ENCODE results near the gene CEMP1. TPM values are rescaled to one million over a fixed set of nuclear protein-coding genes. Genes with fewer than 3 reads are reported as not detected.

Gene CEMP1
- total RNA-seq, 3 donors from 2014 or later = 2.3 to 2.6 TPM; not detected in 1

DNA sequence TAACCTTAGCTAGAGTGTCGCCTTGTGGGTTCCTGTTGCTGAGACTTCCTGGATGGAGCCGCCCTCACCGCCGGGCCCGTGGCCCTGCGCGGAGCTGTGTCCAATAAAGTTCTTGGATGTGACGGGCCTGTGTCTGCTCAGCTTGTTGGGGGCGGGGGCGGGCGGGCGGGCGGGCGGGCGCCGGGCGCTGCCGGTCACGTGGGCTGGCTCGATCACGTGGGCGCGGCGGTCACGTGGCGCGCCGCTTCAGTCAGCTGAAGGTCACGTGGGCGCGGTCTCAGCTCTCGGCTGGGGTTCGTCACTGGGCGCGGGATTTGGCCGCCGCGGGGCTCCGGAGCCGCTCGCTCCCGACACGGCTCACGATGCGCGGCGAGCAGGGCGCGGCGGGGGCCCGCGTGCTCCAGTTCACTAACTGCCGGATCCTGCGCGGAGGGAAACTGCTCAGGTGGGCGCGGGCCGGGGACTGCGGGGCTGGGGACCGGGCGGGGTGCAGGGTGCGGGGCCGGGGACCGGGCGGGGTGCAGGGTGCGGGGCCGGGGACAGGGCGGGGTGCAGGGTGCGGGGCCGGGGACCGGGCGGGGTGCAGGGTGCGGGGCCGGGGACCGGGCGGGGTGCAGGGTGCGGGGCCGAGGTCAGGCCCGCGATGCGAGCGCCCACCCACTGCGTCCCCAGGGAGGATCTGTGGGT, 11.0 kb downstream of the CEMP1 start, which contains the start of gene AMDHD2:
TSS of gene AMDHD2 (plus strand) at position 275 of the 687 bp plus-strand sequence. CDS start at position 363, 88 bp downstream.
- H3K4me1 ChIP-seq = peaks cover 29 to 45% of the 10 kb centered on the region in 2 donors

DNA sequence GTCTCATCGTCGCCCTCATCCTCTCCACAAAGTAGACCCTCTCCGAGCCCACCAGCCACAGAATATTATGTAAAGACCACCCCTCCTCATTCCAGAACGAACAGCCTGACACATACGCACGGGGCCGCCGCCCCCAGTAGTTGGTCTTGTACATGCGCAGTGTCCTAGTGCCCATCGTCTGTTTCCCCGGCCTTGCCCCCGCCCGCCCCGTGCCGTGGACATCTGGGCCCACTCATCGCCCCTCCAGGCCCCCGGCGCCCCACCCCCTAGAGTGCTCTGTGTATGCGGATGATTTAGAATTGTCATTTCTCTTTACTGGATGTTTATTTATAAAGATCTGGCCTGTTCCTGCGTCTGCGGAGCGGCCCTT, 11.5 kb downstream of the CEMP1 start:
- Histone ChIP-seq H3K4me3 (peak overlapping the region; percentile 68 to 81 (median 72)), H3K9me3 (no peaks in the 10 kb centered on the region), H3K27me3 (no peaks in the 10 kb centered on the region), H3K27ac (peak overlapping the region; percentile 98 to 99), H3K36me3 (no peaks in the 10 kb centered on the region), H3K4me1 (peaks cover 29 to 49% of the 10 kb centered on the region in 2 donors)
- no peak for DNase-seq (ENCODE audit: low spot score in 2 of 2)
- intact Hi-C loops (cut with DNase I; ENCODE audit: low total_unique reads) = no loop called here
- TF ChIP-seq POLR2AphosphoS5 (IDR thresholded peaks at IDR 0.05) (no peak), POLR2A (IDR thresholded peaks at IDR 0.05) (no peak)
- TF ChIP-seq, protein P1, sequence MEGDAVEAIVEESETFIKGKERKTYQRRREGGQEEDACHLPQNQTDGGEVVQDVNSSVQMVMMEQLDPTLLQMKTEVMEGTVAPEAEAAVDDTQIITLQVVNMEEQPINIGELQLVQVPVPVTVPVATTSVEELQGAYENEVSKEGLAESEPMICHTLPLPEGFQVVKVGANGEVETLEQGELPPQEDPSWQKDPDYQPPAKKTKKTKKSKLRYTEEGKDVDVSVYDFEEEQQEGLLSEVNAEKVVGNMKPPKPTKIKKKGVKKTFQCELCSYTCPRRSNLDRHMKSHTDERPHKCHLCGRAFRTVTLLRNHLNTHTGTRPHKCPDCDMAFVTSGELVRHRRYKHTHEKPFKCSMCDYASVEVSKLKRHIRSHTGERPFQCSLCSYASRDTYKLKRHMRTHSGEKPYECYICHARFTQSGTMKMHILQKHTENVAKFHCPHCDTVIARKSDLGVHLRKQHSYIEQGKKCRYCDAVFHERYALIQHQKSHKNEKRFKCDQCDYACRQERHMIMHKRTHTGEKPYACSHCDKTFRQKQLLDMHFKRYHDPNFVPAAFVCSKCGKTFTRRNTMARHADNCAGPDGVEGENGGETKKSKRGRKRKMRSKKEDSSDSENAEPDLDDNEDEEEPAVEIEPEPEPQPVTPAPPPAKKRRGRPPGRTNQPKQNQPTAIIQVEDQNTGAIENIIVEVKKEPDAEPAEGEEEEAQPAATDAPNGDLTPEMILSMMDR (IDR thresholded peaks at IDR 0.05) = no peak

More for the DNA sequence above, 11.0 kb downstream of the CEMP1 start, which contains the start of gene AMDHD2:
- Histone ChIP-seq H3K27me3 (no peaks in the 10 kb centered on the region), H3K27ac (peak within 1 kb of the TSS; percentile 98 to 99), H3K9me3 (no peaks in the 10 kb centered on the region), H3K4me3 (peak within 1 kb of the TSS; percentile 68 to 81 (median 72)), H3K36me3 (no peaks in the 10 kb centered on the region)
- DNase-seq (ENCODE audit: low spot score in 2 of 2) = peak; percentile 89 to 90
- peak; percentile 48 to 85 (median 63) for TF ChIP-seq POLR2AphosphoS5 (IDR thresholded peaks at IDR 0.05)
- TF ChIP-seq, protein P1 (IDR thresholded peaks at IDR 0.05) = no peak
- intact Hi-C loops (cut with DNase I; ENCODE audit: low total_unique reads) = no loop called here

DNA sequence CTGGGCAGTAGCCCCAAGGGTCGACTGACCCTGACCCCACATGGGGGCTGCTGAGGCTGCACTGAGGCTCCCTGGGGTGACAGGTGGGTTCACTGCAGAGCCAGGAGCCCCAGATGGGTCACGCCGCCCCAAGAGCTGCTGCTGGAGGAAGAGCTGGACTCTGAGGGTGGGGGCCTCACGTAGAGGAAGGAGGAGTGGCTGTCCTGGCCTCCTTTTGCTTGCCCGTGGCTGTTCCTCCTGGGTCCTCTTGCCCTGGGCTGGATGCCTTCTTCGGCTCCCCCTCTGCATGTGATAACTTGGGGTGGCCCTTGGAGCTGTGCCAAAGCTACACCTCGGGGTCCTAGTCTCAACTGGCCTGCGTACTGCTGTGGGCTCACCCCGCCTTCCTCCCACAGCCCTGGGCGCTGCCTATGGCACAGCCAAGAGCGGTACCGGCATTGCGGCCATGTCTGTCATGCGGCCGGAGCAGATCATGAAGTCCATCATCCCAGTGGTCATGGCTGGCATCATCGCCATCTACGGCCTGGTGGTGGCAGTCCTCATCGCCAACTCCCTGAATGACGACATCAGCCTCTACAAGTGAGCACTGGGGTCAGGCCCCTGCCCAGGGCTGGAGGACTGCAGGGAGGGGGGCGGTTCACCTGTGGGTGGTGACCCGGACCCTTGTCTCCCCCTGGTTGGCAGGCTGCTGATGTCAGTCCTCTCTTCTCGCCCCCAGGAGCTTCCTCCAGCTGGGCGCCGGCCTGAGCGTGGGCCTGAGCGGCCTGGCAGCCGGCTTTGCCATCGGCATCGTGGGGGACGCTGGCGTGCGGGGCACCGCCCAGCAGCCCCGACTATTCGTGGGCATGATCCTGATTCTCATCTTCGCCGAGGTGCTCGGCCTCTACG, 12.1 kb downstream of the CEMP1 start:
- no peaks in the 10 kb centered on the region for H3K36me3 ChIP-seq
- intact Hi-C loops (cut with DNase I; ENCODE audit: low total_unique reads) = no loop called here
- H3K27ac ChIP-seq = peak overlapping the region; percentile 98 to 99
- H3K4me1 ChIP-seq = peaks cover 29 to 49% of the 10 kb centered on the region in 2 donors
- no peaks in the 10 kb centered on the region for H3K9me3 ChIP-seq
- no peak for DNase-seq (ENCODE audit: low spot score in 2 of 2)
- peak overlapping the region; percentile 68 to 81 (median 72) for H3K4me3 ChIP-seq
- TF ChIP-seq POLR2AphosphoS5 (IDR thresholded peaks at IDR 0.05) (no peak), POLR2A (IDR thresholded peaks at IDR 0.05) (no peak)
- TF ChIP-seq, protein P1 (IDR thresholded peaks at IDR 0.05) = no peak
- no peaks in the 10 kb centered on the region for H3K27me3 ChIP-seq

DNA sequence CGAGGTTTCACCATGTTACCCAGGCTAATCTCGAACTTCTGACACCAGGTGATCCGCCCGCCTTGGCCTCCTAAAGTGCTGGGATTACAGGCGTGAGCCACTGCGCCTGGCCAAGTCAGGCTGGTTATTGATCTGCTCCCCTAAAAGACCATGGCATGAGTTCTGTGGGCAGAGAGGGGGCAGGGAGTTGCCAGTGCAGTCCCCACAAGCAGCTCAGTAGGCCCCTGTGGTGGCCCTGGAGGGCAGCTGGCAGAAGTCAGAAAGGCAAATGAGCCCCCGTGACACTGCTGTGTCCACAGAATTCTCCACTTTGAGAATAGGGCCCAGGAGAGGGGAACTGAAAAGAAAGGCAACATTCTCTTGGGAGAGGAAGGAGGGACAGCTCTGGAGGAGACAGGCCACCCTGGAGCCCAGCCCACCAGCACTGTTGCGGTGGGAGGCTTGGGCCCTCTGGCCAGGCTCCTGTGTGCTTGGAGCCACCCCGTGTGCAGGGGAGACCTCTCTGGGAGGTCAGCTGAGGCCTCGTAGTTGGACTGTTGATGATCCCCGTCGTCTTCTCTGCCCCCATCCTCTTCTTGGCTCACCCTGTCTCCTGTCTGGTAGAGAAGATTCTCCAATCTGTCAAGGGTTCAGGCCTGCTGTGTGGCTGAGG, 13.1 kb downstream of the CEMP1 start:
- Histone ChIP-seq H3K4me1 (peaks cover 29 to 49% of the 10 kb centered on the region in 2 donors), H3K36me3 (no peaks in the 10 kb centered on the region), H3K27me3 (no peaks in the 10 kb centered on the region), H3K9me3 (no peaks in the 10 kb centered on the region), H3K27ac (peak overlapping the region; percentile 98 to 99), H3K4me3 (peak overlapping the region in 2 of 3 donors; percentile 9 to 81)
- TF ChIP-seq POLR2A (IDR thresholded peaks at IDR 0.05) = no peak
- TF ChIP-seq, protein P1 (IDR thresholded peaks at IDR 0.05) = no peak
- TF ChIP-seq POLR2AphosphoS5 (IDR thresholded peaks at IDR 0.05) = no peak
- intact Hi-C loops (cut with DNase I; ENCODE audit: low total_unique reads) = no loop called here
- no peak for DNase-seq (ENCODE audit: low spot score in 2 of 2)
